GM12878 (cell line): ENCODE data around the gene C22orf42. TPM values are rescaled to one million over a fixed set of nuclear protein-coding genes. Genes with fewer than 3 reads are reported as not detected.

Experiments used
- ATAC-seq: fragments of 200-7000 bp; cut with Tn5 transposase; 3 replicates; pipeline ENCODE4 v1.9.1; 2020; ENCODE audit warnings: mild to moderate bottlenecking, moderate library complexity
- BruUV-seq: library from RNA; stranded (reverse); fragments of 400-500 nt; replicated peaks from 2 replicates; lab custom pipeline; 2021; lab: Mats Ljungman, UMichigan
- CTCF ChIA-PET: fragments of 300-600 bp; sonication (Branson Sonifier 250); formaldehyde crosslinking; extraction: SDS; loops from one replicate; lab custom pipeline; 2021; ENCODE audit warnings: inconsistent platforms; lab: Yijun Ruan, JAX
- POLR2A ChIA-PET: fragments of 350-600 bp; formaldehyde crosslinking; extraction: SDS; loops from one replicate; lab custom pipeline; 2021; ENCODE audit warnings: inconsistent platforms; lab: Charles Lee
- RAD21 ChIA-PET: fragments of 300-600 bp; sonication (Branson Sonifier 250); formaldehyde crosslinking; loops from one replicate; lab custom pipeline; 2023; ENCODE audit warnings: antibody characterized with exemption; ENCODE audit not compliant: unreplicated experiment; lab: Charles Lee
- SMC1A ChIA-PET: fragments of 300-600 bp; sonication (Branson Sonifier 250); formaldehyde crosslinking; loops from one replicate; lab custom pipeline; 2023; ENCODE audit not compliant: unreplicated experiment, uncharacterized antibody; lab: Charles Lee
- DNase-seq: peaks from one replicate; pipeline ENCODE4 v3.0.0-alpha.2; 2011; ENCODE audit warnings: low read depth, low spot score
- FAIRE-seq: peaks from 3 replicates; lab custom pipeline; 2011; peaks lifted over from hg19 to GRCh38; lab: Jason Lieb, UNC
- H2AFZ ChIP-seq: 2 replicates; pipeline ENCODE4 v1.6.0; 2011; ENCODE audit warnings: low read depth, low read length, control low read depth; ENCODE audit not compliant: control insufficient read depth
- H3K27ac ChIP-seq: 2 replicates; pipeline ENCODE4 v1.5.1; 2011; ENCODE audit warnings: control low read depth; ENCODE audit not compliant: control insufficient read depth, insufficient read depth
- H3K27me3 ChIP-seq, 2 experiments: replicated peaks in 1 of 2; 2 replicates each; pipeline versions ENCODE4 v1.6.0 to v1.6.1; 2011; ENCODE audit warnings: low read length in 1 of 2; ENCODE audit not compliant: control insufficient read depth in 2 of 2, insufficient read depth in 2 of 2
- H3K36me3 ChIP-seq, 2 experiments: 2 replicates each; pipeline ENCODE4 v1.5.1; 2011; ENCODE audit warnings: low read length in 1 of 2; ENCODE audit not compliant: control insufficient read depth in 2 of 2, insufficient read depth in 2 of 2
- H3K4me1 ChIP-seq: 2 replicates; pipeline ENCODE4 v1.6.1; 2011; ENCODE audit warnings: mild to moderate bottlenecking, low read length, moderate library complexity, mixed read lengths; ENCODE audit not compliant: control insufficient read depth, insufficient read depth
- H3K4me2 ChIP-seq: 2 replicates; pipeline ENCODE4 v1.6.0; 2011; ENCODE audit warnings: control low read depth; ENCODE audit not compliant: control insufficient read depth, insufficient read depth
- H3K4me3 ChIP-seq: fragments of 200-600 bp; sonication (generic); 2 replicates; pipeline ENCODE4 v1.5.1; 2016
- H3K79me2 ChIP-seq: 2 replicates; pipeline ENCODE4 v1.6.0; 2011; ENCODE audit warnings: low read length; ENCODE audit not compliant: control insufficient read depth, insufficient read depth
- H3K9ac ChIP-seq: 2 replicates; pipeline ENCODE4 v1.8.0; 2011; ENCODE audit warnings: low read length, control low read depth, mixed read lengths; ENCODE audit not compliant: control insufficient read depth, insufficient read depth
- H3K9me3 ChIP-seq: replicated peaks from 3 replicates; pipeline ENCODE4 v1.5.1; 2011; ENCODE audit warnings: mild to moderate bottlenecking, low read length; ENCODE audit not compliant: control insufficient read depth, insufficient read depth
- H4K20me1 ChIP-seq: 2 replicates; pipeline ENCODE4 v1.6.0; 2011; ENCODE audit not compliant: control insufficient read depth, insufficient read depth
- KAT2A ChIP-seq: conservative IDR thresholded peaks from 2 replicates; pipeline ENCODE4 v1.6.1; 2011; ENCODE audit warnings: low read depth, low read length; ENCODE audit not compliant: control insufficient read depth
- MYB ChIP-seq: fragments of 150-350 bp; IDR thresholded peaks from 2 replicates; pipeline ENCODE4 v1.6.1; 2014; ENCODE audit warnings: mild to moderate bottlenecking, low read depth, low read length, borderline replicate concordance
- NR2C2 ChIP-seq: IDR thresholded peaks from 2 replicates; pipeline ENCODE4 v1.6.1; 2011; ENCODE audit warnings: borderline replicate concordance, low read depth; ENCODE audit not compliant: control insufficient read depth, insufficient read length
- PAX5 ChIP-seq: IDR thresholded peaks from 2 replicates; pipeline ENCODE4 v1.6.1; 2011; ENCODE audit warnings: low read depth, low read length, borderline replicate concordance
- POLR2AphosphoS5 ChIP-seq: IDR thresholded peaks from 2 replicates; pipeline ENCODE4 v1.6.1; 2011; ENCODE audit warnings: mild to moderate bottlenecking, low read length, inconsistent platforms
- POU2F2 ChIP-seq: IDR thresholded peaks from 3 replicates; pipeline ENCODE4 v1.6.1; 2011; ENCODE audit warnings: low read depth, mild to moderate bottlenecking, low read length, borderline replicate concordance
- RELB ChIP-seq: fragments of 450-650 bp; IDR thresholded peaks from 2 replicates; pipeline ENCODE4 v1.6.1; 2017; ENCODE audit warnings: low read depth, mild to moderate bottlenecking, moderate library complexity
- REST ChIP-seq: IDR thresholded peaks from 2 replicates; pipeline ENCODE4 v1.6.1; 2012; ENCODE audit warnings: mild to moderate bottlenecking, low read depth, low read length
- SMAD5 ChIP-seq: IDR thresholded peaks from 2 replicates; pipeline ENCODE4 v1.6.1; 2016; ENCODE audit warnings: antibody characterized with exemption, low read depth
- SUPT20H ChIP-seq: IDR thresholded peaks from 2 replicates; pipeline ENCODE4 v1.6.1; 2011; ENCODE audit warnings: low read depth, mild to moderate bottlenecking, low read length, moderate library complexity, borderline replicate concordance; ENCODE audit not compliant: control insufficient read depth
- YY1 ChIP-seq: IDR thresholded peaks from 2 replicates; pipeline ENCODE4 v1.6.1; 2011; ENCODE audit warnings: low read depth, mild to moderate bottlenecking, low read length
- ZBTB40 ChIP-seq: fragments of 450-650 bp; IDR thresholded peaks from 2 replicates; pipeline ENCODE4 v1.6.1; 2016; ENCODE audit warnings: mild to moderate bottlenecking, moderate library complexity, borderline replicate concordance
- ZNF384 ChIP-seq: IDR thresholded peaks from 2 replicates; pipeline ENCODE4 v1.6.1; 2012; ENCODE audit warnings: low read depth, mild to moderate bottlenecking, low read length, improper control_type of control experiment, borderline replicate concordance
- WGBS: methylation state at CpG from one replicate; pipeline ENCODE4 v1.1.6; 2016; ENCODE audit warnings: low lambda C conversion rate; ENCODE audit not compliant: insufficient replicate concordance, insufficient coverage; ENCODE audit errors: missing lambda C conversion rate; 5-methylcytosine and 5-hydroxymethylcytosine counted together
- in situ Hi-C: fragments of 300-500 bp; cut with MboI; formaldehyde crosslinking; loops from 9 replicates; pipeline ENCODE4 v1.14.3; 2018; ENCODE audit warnings: mixed read lengths
- intact Hi-C: fragments of 100-400 bp; cut with micrococcal nuclease; formaldehyde crosslinking; loops from one replicate; pipeline ENCODE4 v1.14.2; 2022; ENCODE audit not compliant: unreplicated experiment
- polyA plus RNA-seq, 11 experiments: library from polyadenylated mRNA; depleted of rRNA in 4 of 11; unstranded in 6 of 11; stranded (reverse) in 5 of 11; fragments of >200 nt; fragmentation: Nextera tagmentation in 4 of 11; fragmentation: Illumina TruSeq in 1 of 11; extraction: Ambion mirVana in 4 of 11; extraction: Trizol in 1 of 11; gene quantifications; 1 replicate in 1 of 11; 2 replicates in 10 of 11; pipeline versions ENCODE4 v1.2.1 to v1.2.3, GENCODE V29; 2011 to 2016; ENCODE audit warnings: inconsistent platforms in 2 of 11, missing spikeins in 2 of 11, low read depth in 1 of 11
- total RNA-seq, 4 experiments: library from RNA; depleted of rRNA in 3 of 4; stranded (reverse); fragments of >200 nt in 3 of 4; fragmentation: Illumina TruSeq in 1 of 4; extraction: Trizol in 1 of 4; gene quantifications; 2 replicates each; pipeline versions ENCODE4 v1.2.1 to v1.2.3, GENCODE V29; 2013 to 2021

The C22orf42 gene
- total and polyA plus RNA-seq, 10 of the 15 experiments (the other 5 are each of a cell fraction or from before 2014, with no cell fraction given), result not detected

DNA sequence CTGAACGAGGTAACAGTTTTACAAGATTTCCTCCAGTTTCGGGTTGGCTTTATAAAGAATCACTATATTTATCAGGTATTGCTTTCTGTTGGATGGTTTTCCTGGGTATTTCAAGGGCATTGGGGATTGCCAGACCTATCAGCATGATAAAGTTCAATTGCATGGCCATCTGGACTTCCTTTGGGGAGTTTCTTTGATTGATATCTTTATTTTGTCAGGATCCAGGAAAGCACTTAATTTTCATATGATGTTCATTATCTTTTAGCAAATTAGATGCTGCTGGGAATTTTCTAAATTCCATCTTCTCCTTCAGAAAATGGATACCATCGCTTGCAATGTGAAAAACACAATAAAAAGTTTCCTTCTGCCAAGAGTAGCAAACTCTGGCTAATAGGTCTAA, 24.5 kb upstream of the C22orf42 start:
- Histone ChIP-seq H4K20me1 (no peaks in the 10 kb centered on the region), H3K9me3 (no peaks in the 10 kb centered on the region), H3K79me2 (no peaks in the 10 kb centered on the region), H2AFZ (no peak overlapping the region), H3K4me3 (no peak overlapping the region), H3K4me1 (no peaks in the 10 kb centered on the region), H3K27ac (no peak overlapping the region), H3K4me2 (no peak overlapping the region), H3K27me3 (no peaks in the 10 kb centered on the region; a peak in 2 of 4 replicates), H3K36me3 (no peaks in the 10 kb centered on the region), H3K9ac (no peak overlapping the region)
- no peak for ATAC-seq
- intact Hi-C loops (no loop called here), in situ Hi-C loops (no loop called here)
- SMC1A ChIA-PET, result no interaction called here
- RAD21 ChIA-PET, result no interaction called here
- WGBS, result 4% methylated on average over 3 of the region's 3 CpGs
- no peak for FAIRE-seq
- CTCF ChIA-PET, result no interaction called here
- POLR2A ChIA-PET, result no interaction called here
- DNase-seq, result no peak
- TF ChIP-seq POLR2AphosphoS5 (no peak), KAT2A (no peak), NR2C2 (no peak), MYB (no peak), ZNF384 (no peak), REST (no peak), YY1 (no peak), ZBTB40 (no peak), PAX5 (no peak), POU2F2 (no peak), SMAD5 (no peak), SUPT20H (no peak), RELB (no peak)
- no TSS peak for BruUV-seq
